Measurements from ENCODE around the gene KLHL26. TPM values are rescaled to one million over a fixed set of nuclear protein-coding genes. Genes with fewer than 3 reads are reported as not detected.

Gene KLHL26
- total and polyA plus RNA-seq, 9 of the 15 experiments (the other 6 are each of a cell fraction or from before 2014, with no cell fraction given): 0.13 to 13.3 (median 1.4) TPM

DNA sequence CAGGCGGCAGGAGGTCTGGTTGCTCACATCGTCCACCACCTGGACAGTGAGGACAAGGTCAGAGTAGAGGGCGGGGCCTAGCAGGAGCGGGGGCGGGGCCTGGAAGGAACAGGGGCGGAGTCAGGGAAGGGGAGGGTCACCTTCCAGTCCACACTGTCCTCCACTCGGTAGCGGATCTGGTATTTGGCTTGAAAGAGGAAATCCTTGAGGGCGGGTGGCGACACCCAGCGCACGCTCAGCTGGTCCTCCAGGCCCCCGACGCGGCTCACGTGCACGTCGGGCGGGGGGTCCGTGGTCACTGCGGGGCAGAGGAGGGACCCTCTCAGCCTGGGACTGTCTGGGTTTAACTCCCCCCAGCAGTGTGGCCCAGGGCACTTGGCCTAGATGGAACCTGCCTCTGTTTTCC is 40.1 kb upstream of the KLHL26 start (continued):
- TF ChIP-seq ZBTB40 (IDR thresholded peaks at IDR 0.05) (peak; percentile 67), ZBTB40 (CRISPR knock-in tag; IDR thresholded peaks at IDR 0.05) (no peak), CREB1 (IDR thresholded peaks at IDR 0.05) (no peak), CREB1 (CRISPR knock-in tag; IDR thresholded peaks at IDR 0.05) (no peak), CTCF (IDR thresholded peaks at IDR 0.05 in 2 of 3, conservative IDR thresholded peaks at IDR 0.05 in 1 of 3; ENCODE audit: insufficient read depth in 2 of 3, low read depth in 1 of 3, low read length in 3 of 3) (peak in 2 of 3 experiments; percentile 16 to 22; a peak in 3 of 6 replicates), ZNF586 (CRISPR knock-in tag; conservative IDR thresholded peaks at IDR 0.05) (no peak), ZBED1 (IDR thresholded peaks at IDR 0.05) (no peak), ZBTB17 (CRISPR knock-in tag; IDR thresholded peaks at IDR 0.05) (no peak), SOX6 (IDR thresholded peaks at IDR 0.05) (0 out of 2 replicates have a peak, but pooled peaks have one; percentile 24), SMARCE1 (IDR thresholded peaks at IDR 0.05) (no peak), PTRF (tag; IDR thresholded peaks at IDR 0.05) (no peak), NFYB (IDR thresholded peaks at IDR 0.05; ENCODE audit: extremely low read depth, insufficient read length) (no peak), NONO (IDR thresholded peaks at IDR 0.05; ENCODE audit: low read depth in 2 of 2, low read length in 1 of 2) (no peak), DDX20 (tag; IDR thresholded peaks at IDR 0.05; ENCODE audit: low read depth) (no peak), KLF6 (CRISPR knock-in tag; IDR thresholded peaks at IDR 0.05; ENCODE audit: borderline replicate concordance) (no peak), ZC3H8 (IDR thresholded peaks at IDR 0.05) (no peak), TBP (optimal IDR thresholded peaks at IDR 0.05; ENCODE audit: low read depth, low read length) (no peak)
